NCI-H2029 treated with DMSO at 0.1 percent for 48 hours (cell line): ENCODE results near the gene KNTC1.
"Not testable (repeated sequence)": the region's sequence is repeated elsewhere in the genome, so short reads cannot be mapped to it uniquely, and the experiment has no call there.

ENCODE experiments used
- DNase-seq: peaks from one replicate; lab custom pipeline; 2025; lab: John Stamatoyannopoulos, UW

Gene KNTC1

DNA sequence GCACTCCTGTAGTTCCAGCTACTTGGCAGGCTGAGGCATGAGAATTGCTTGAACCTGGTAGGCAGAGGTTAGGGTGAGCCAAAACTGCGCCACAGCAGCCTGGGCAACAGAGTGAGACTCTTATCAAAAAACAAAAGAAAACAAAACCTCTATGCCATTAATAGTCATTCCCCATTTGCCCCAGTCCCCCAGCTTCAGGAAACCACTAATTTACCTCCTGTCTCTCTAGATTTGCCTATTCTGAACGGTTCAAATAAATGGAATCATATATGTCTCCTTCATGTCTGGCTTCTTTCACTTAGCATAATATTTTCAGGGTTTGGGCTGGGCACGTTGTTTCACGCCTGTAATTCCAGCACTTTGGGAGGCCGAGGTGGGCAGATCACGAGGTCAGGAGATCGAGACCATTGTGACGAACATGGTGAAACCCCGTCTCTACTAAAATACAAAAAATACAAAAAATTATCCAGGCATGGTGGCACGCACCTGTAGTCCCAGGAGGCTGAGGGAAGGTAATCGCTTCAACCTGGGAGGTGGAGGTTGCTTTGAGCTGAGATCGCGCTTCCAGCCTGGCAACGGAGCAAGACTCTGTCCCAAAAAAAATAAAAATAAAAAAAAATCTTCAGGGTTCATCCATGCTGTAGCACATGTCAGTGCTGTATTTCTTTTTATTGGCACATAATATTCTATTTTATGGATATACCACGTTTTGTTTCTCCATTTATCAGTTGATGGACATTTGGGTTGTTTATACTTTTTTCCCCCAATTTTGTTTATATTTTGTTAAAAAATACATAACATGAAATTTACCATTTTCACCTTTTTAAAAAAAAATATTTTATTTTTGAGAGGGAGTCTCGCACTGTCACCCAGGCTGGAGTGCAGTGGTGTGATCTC is 31.9 kb downstream of the KNTC1 start:
- no peak for DNase-seq

- DNase-seq: no peak
These were observed 33.1 kb downstream of the KNTC1 start for GRCh38 chr12:122560138-122560537.

DNA sequence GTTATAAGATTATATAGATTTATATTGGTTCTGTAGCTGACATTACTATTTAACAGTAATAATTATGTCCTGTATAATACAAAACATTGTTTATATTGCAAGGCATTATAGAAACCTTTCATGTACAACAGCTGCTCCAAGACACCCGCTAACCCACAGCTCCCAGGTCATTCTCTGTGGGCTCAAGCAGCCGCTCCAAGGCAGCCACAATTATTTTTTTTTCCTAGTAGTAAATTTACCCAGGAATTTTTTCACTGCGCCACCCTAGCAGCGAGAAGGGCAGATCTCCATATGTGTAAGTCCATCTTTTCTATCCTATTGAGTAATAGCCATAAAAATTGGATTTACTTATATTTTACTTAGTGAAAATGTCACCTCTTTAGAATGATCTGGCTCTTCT is 36.3 kb downstream of the KNTC1 start:
- DNase-seq: no peak

- DNase-seq: not testable (repeated sequence)
These were observed 39.8 kb downstream of the KNTC1 start for GRCh38 chr12:122566816-122567215.

DNA sequence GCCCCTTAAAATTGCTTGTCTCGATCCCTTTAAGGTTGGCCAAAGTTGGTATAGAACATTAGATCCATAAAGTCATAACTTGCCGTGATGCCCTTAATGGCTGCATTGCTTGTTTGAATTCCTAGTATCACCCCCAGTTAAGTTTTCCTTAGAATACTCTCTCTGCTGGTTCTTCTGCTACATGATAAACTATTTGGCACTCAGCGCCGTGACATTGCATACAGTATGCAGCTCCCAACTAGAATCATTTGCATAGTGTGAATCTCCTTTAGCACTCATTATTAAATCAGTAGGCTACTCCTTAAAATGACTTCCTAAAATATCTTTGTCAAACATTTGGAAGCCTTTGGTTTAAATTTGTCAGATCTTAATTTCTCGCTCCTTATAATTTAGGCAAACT is 42.2 kb downstream of the KNTC1 start:
- DNase-seq: no peak

- DNase-seq: not testable (repeated sequence)
These were observed 43.0 kb downstream of the KNTC1 start for GRCh38 chr12:122570006-122570405.

- no peak for DNase-seq
These were observed 44.8 kb downstream of the KNTC1 start for GRCh38 chr12:122571821-122572220.

DNA sequence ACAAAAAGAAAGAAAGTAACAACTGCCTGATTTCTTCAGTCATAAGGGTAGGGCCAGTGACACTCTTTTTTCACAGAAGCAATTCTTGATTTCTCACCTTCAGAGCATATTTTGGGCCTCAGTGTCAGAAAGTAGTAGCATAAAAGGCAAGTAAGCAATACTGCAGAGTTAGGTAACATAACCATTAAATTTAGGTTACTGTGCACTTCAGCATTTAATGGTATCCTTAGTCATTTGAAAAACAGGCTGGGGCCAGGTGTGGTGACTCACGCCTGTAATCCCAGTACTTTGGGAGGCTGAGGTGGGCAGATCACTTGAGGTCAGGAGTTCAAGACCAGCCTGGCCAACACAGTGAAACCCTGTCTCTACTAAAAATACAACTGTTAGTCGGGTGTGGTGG is 56.2 kb downstream of the KNTC1 start:
- DNase-seq: not testable (repeated sequence)

- DNase-seq: no peak
These were observed 57.3 kb downstream of the KNTC1 start for GRCh38 chr12:122584177-122584863.

- no peak for DNase-seq
These were observed 63.9 kb downstream of the KNTC1 start for GRCh38 chr12:122590990-122591389.

DNA sequence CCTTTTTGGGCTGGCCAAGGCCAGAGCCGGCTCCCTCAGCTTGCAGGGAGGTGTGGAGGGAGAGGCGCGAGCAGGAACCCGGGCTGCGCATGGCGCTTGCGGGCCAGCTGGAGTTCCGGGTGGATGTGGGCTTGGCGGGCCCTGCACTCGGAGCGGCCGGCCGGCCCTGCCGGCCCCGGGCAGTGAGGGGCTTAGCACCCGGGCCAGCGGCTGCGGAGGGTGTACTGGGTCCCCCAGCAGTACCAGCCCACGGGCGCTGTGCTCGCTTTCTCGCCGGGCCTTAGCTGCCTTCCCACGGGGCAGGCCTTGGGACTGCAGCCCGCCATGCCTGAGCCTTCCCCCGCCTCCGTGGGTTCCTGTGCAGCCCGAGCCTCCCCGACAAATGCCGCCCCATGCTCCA is 64.9 kb downstream of the KNTC1 start:
- not testable (repeated sequence) for DNase-seq

DNA sequence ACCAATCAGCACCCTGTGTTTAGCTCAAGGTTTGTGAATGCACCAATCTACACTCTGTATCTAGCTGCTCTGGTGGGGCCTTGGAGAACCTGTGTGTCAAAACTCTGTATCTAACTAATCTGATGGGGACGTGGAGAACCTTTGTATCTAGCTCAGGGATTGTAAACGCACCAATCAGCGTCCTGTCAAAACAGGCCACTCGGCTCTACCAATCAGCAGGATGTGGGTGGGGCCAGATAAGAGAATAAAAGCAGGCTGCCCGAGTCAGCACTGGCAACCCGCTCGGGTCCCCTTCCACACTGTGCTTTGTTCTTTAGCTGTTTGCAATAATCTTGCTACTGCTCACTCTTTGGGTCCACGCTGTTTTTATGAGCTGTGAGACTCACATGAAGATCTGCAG is 65.5 kb downstream of the KNTC1 start:
- not testable (repeated sequence) for DNase-seq

DNA sequence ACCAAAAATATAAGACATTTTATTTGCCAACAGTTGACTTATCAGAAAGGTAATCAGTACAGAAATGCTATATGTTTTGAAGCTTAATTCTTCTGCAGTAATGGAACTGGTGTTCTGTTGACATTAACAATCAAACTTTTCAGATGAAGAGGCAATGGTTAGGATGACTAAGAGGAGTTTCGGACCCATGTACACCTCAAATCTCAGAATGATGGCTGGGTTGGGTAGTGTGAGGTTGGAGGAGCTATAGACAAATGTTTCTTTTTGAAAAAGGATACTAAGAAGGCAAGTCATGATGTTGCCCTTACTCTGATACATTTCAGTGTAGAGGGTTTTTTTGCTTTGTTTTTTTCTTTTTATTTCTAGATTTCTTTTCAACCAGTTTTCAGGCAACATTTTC is 66.9 kb downstream of the KNTC1 start:
- no peak for DNase-seq

DNA sequence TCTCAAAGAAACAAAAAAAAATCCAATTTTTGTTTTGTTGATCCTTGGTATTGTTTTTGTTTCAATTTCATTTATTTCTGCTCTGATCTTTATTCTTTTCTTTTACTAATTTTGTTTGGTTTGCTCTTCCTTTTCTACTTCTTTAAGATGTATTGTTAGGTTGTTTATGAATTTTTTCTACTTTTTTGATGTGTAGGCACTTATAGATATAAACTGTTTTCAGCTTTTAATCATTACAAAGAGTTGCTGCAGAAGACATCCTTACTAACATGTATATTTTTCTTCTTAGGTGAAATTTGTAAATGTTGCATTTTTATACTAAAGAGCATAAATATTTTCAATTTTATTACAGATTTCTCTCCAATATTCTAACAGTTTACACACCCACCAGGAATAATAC is 69.8 kb downstream of the KNTC1 start:
- no peak for DNase-seq

DNA sequence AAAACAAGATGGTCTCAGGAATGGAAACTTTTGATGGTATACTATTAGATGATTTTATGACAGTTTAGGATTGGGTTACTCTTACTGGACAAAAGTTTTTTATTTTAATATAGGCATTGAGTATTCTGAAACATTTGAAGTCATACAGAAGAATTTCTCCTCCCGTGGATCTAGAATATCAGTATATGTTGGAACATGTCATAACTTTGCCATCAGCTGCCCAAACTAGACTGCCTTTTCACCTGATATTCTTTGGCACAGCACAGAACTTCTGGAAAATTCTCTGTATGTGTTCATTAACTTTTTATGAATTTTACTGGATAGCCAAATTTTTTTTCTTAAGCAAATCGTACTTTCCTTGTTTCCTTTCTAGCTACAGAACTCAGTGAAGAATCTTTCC is 75.4 kb downstream of the KNTC1 start:
- no peak for DNase-seq

DNA sequence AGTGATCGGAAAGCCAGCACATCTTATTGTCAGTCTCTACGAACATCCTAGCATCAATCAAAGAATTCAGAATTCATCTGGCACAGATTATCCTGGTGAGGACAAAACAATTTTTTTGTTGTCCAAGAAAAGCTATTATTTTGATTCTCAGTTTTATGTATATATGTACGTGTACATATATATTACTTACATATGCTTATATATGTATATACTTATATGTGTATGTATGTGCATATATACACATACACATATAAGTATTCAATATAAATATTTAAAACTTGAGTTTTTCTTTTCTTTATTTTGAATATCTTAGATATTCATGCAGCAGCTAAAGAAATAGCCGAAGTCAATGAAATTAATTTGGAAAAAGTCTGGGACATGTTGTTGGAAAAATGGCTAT is 77.9 kb downstream of the KNTC1 start:
- DNase-seq: no peak

- DNase-seq: no peak
These were observed 82.7 kb downstream of the KNTC1 start for GRCh38 chr12:122609732-122610131.

DNA sequence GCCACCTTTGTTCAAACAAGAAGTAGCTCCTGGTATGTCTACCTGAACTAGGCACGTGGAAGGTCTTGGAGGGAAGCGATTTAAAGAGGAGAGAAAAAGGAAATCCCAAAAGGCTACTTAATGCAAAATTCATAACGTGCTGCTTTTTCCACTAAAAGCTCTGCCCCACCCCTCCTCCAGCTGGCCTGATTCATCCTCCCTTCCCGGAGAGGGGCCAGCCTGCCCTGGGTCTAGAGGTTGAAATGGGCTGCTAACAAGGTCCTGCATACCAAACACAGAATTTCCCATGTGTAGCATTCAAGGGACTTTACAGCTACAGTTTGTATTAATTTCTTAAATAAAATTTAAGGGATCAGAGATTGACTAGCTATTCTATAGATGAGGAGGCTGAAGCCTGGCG is 83.2 kb downstream of the KNTC1 start:
- DNase-seq: no peak

- no peak for DNase-seq
These were observed 83.9 kb downstream of the KNTC1 start for GRCh38 chr12:122610911-122611310.

GRCh38 chr12:122614839-122615238 is 87.8 kb downstream of the KNTC1 start:
- DNase-seq: no peak

- no peak for DNase-seq
These were observed 88.7 kb downstream of the KNTC1 start for GRCh38 chr12:122615780-122616179.

- no peak for DNase-seq
These were observed 108.4 kb downstream of the KNTC1 start for GRCh38 chr12:122635471-122635870.

GRCh38 chr12:122643207-122643805 is 116.3 kb downstream of the KNTC1 start:
- DNase-seq: no peak
